ENCODE measurements around the gene MRM2. TPM values are rescaled to one million over a fixed set of nuclear protein-coding genes. Genes with fewer than 3 reads are reported as not detected.

Gene MRM2
- total and polyA plus RNA-seq, 8 donors, result 9.9 to 22.3 (median 17.9) TPM

- DNase-seq, result peak in 1 of 2 donors; percentile 90
- H3K4me3 ChIP-seq, result no peak overlapping the region
- H3K27ac ChIP-seq, result peak overlapping the region in 2 of 5 donors; percentile 38 to 56
- H3K36me3 ChIP-seq, result peaks cover 0 to 15% (median 12%) of the 10 kb centered on the region in 4 donors
- intact Hi-C loops (cut with DNase I; ENCODE audit: low total_unique reads), result no loop called here
- peaks cover 0 to 28% (median 12%) of the 10 kb centered on the region in 4 donors for H3K4me1 ChIP-seq
- 40 to 73% (median 66%) methylated on average over 9 of the region's 9 CpGs for WGBS, 5 donors
- TF ChIP-seq EP300 (IDR thresholded peaks at IDR 0.05) (no peak), POLR2AphosphoS5 (IDR thresholded peaks at IDR 0.05) (no peak), CTCF (IDR thresholded peaks at IDR 0.05) (no peak), POLR2A (IDR thresholded peaks at IDR 0.05) (no peak)
- no peaks in the 10 kb centered on the region for H3K9me3 ChIP-seq
- no peaks in the 10 kb centered on the region for H3K27me3 ChIP-seq
These were observed 39.5 kb upstream of the MRM2 start for GRCh38 chr7:2281541-2281940.

- no peak overlapping the region for H3K27ac ChIP-seq
- 30 to 57% (median 50%) methylated on average over 2 of the region's 2 CpGs for WGBS, 5 donors
These were observed 38.4 kb upstream of the MRM2 start for GRCh38 chr7:2280424-2280823.

GRCh38 chr7:2279896-2280295 lies 37.9 kb upstream of the MRM2 start:
- peaks cover 2 to 27% (median 23%) of the 10 kb centered on the region in 4 donors for H3K36me3 ChIP-seq
- TF ChIP-seq EP300 (IDR thresholded peaks at IDR 0.05) (no peak), CTCF (IDR thresholded peaks at IDR 0.05) (no peak), POLR2AphosphoS5 (IDR thresholded peaks at IDR 0.05) (no peak), POLR2A (IDR thresholded peaks at IDR 0.05) (no peak)
- no peak overlapping the region for H3K27ac ChIP-seq
- H3K27me3 ChIP-seq, result no peaks in the 10 kb centered on the region
- intact Hi-C loops (cut with DNase I; ENCODE audit: low total_unique reads), result no loop called here
- DNase-seq, result peak in 1 of 2 donors; percentile 74
- 37 to 43% (median 41%) methylated on average over 4 of the region's 4 CpGs for WGBS, 5 donors
- peaks cover 0 to 28% (median 12%) of the 10 kb centered on the region in 4 donors for H3K4me1 ChIP-seq
- no peaks in the 10 kb centered on the region for H3K9me3 ChIP-seq
- no peak overlapping the region for H3K4me3 ChIP-seq

More at GRCh38 chr7:2280424-2280823, 38.4 kb upstream of the MRM2 start:
- intact Hi-C loops (cut with DNase I; ENCODE audit: low total_unique reads), result no loop called here
- Histone ChIP-seq H3K4me1 (peaks cover 0 to 28% (median 12%) of the 10 kb centered on the region in 4 donors), H3K9me3 (no peaks in the 10 kb centered on the region), H3K36me3 (peaks cover 0 to 24% (median 20%) of the 10 kb centered on the region in 4 donors), H3K4me3 (no peak overlapping the region), H3K27me3 (no peaks in the 10 kb centered on the region)
- TF ChIP-seq POLR2A (IDR thresholded peaks at IDR 0.05) (no peak), EP300 (IDR thresholded peaks at IDR 0.05) (no peak), POLR2AphosphoS5 (IDR thresholded peaks at IDR 0.05) (no peak)
- no peak for DNase-seq

- WGBS, 5 donors, result 91 to 96% (median 94%) methylated on average over 10 to 11 of the region's 11 CpGs
- H3K9me3 ChIP-seq, result no peaks in the 10 kb centered on the region
- H3K4me1 ChIP-seq, result peaks cover 0 to 28% (median 12%) of the 10 kb centered on the region in 4 donors
- no peak overlapping the region for H3K27ac ChIP-seq
- TF ChIP-seq EP300 (IDR thresholded peaks at IDR 0.05) (no peak), POLR2AphosphoS5 (IDR thresholded peaks at IDR 0.05) (no peak), CTCF (IDR thresholded peaks at IDR 0.05) (no peak), POLR2A (IDR thresholded peaks at IDR 0.05) (no peak)
- DNase-seq, result no peak
- H3K4me3 ChIP-seq, result no peak overlapping the region
- no peaks in the 10 kb centered on the region for H3K27me3 ChIP-seq
- H3K36me3 ChIP-seq, result peaks cover 14 to 46% (median 38%) of the 10 kb centered on the region in 4 donors
- intact Hi-C loops (cut with DNase I; ENCODE audit: low total_unique reads), result no loop called here
These were observed 36.0 kb upstream of the MRM2 start for GRCh38 chr7:2278026-2278425.

DNA sequence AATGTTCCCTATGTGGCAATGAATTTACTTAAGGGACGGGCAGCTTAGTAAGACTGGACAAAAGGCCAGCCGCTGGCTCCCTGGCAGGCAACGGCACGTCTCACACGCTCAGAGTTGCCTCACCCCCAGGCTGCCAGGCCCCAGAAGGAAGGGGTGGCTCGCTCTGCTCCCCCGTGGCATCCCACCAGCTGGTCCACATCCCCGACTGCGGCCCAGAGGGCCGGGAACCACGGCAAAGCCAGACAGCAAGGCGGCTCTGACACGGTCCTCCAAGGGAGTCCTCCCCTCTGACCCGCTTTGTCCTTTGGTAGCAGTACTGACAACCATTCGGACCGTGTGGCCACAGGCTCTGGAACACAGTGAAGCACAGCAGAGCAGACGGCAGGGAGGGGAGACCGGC lies 34.1 kb upstream of the MRM2 start:
- TF ChIP-seq CTCF (IDR thresholded peaks at IDR 0.05), result no peak
- no peak for TF ChIP-seq POLR2AphosphoS5 (IDR thresholded peaks at IDR 0.05)
- TF ChIP-seq EP300 (IDR thresholded peaks at IDR 0.05), result no peak
- no peak for TF ChIP-seq POLR2A (IDR thresholded peaks at IDR 0.05)
- H3K27ac ChIP-seq, result no peak overlapping the region
- peaks cover 19 to 55% (median 50%) of the 10 kb centered on the region in 4 donors for H3K36me3 ChIP-seq
- intact Hi-C loops (cut with DNase I; ENCODE audit: low total_unique reads), result no loop called here
- H3K27me3 ChIP-seq, result no peaks in the 10 kb centered on the region
- H3K4me3 ChIP-seq, result no peak overlapping the region
- 89 to 95% (median 90%) methylated on average over 14 to 18 of the region's 18 CpGs for whole genome bisulfite sequencing, 5 donors
- H3K4me1 ChIP-seq, result peaks cover 0 to 17% (median 3%) of the 10 kb centered on the region in 4 donors
- no peak for DNase-seq
- H3K9me3 ChIP-seq, result no peaks in the 10 kb centered on the region

Measured in stomach (tissue), 9 donors.